Progenitor cell of endocrine pancreas (in vitro differentiated cells): Measurements from ENCODE around the gene PRKCD. TPM values are rescaled to one million over a fixed set of nuclear protein-coding genes. Genes with fewer than 3 reads are reported as not detected.

ENCODE experiments used
- DNase-seq: peaks from one replicate; pipeline ENCODE4 v3.0.0; 2021; ENCODE audit warnings: low spot score; ENCODE audit not compliant: unreplicated experiment
- H3K27ac Mint-ChIP-seq: 2 replicates; pipeline ENCODE4 v1.8.0; 2021; ENCODE audit warnings: mild to moderate bottlenecking, moderate library complexity, mixed read lengths
- H3K27me3 Mint-ChIP-seq: 2 replicates; pipeline ENCODE4 v1.8.0; 2021; ENCODE audit warnings: mixed read lengths
- H3K36me3 Mint-ChIP-seq: 2 replicates; pipeline ENCODE4 v1.8.0; 2022; ENCODE audit warnings: mixed read lengths; ENCODE audit not compliant: insufficient read depth
- H3K4me1 Mint-ChIP-seq: 2 replicates; pipeline ENCODE4 v1.8.0; 2021; ENCODE audit warnings: low read depth, mixed read lengths
- H3K4me3 Mint-ChIP-seq: 2 replicates; pipeline ENCODE4 v1.8.0; 2021; ENCODE audit warnings: low read depth, mild to moderate bottlenecking, moderate library complexity, mixed read lengths
- H3K9me3 Mint-ChIP-seq: 2 replicates; pipeline ENCODE4 v1.8.0; 2021; ENCODE audit warnings: low read depth, mixed read lengths
- total RNA-seq: library from RNA; stranded (reverse); gene quantifications from 2 replicates; pipeline ENCODE4 v1.2.1, GENCODE V29; 2021
- TF ChIP-seq, protein P1 (sequence below): fragments of 200-600 bp; sonication (generic); IDR thresholded peaks from one replicate; pipeline ENCODE4 v1.5.0; 2021; ENCODE audit warnings: antibody characterized with exemption, mild to moderate bottlenecking; ENCODE audit not compliant: unreplicated experiment

The PRKCD gene
- total RNA-seq, 1 donor from 2014 or later: 45.8 TPM

DNA sequence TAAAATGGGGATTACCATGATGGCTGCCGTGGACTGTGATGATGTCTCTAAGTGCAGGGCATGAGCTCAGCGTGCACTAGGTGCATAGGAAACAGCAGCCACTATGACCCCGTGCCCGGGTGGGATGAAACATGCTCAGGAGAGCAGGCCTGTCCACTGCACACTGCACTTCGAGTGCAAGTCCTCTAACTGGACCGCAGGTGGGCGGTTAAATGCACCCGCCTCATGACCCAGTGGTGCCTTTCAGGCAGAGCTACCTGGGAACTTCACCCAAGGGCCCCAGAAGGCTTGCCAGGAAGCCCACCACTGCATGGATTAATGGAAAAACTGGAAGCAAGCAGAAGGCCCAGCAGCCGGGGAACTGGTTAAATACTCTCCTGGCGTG is 34.0 kb downstream of the PRKCD start:
- no peak overlapping the region for H3K4me3 Mint-ChIP-seq
- H3K27me3 Mint-ChIP-seq: peaks cover 9% of the 10 kb centered on the region
- no peak overlapping the region for H3K27ac Mint-ChIP-seq
- no peak for DNase-seq
- H3K9me3 Mint-ChIP-seq: no peaks in the 10 kb centered on the region
- no peaks in the 10 kb centered on the region for H3K4me1 Mint-ChIP-seq
- peaks cover 4% of the 10 kb centered on the region for H3K36me3 Mint-ChIP-seq
- TF ChIP-seq, protein P1, sequence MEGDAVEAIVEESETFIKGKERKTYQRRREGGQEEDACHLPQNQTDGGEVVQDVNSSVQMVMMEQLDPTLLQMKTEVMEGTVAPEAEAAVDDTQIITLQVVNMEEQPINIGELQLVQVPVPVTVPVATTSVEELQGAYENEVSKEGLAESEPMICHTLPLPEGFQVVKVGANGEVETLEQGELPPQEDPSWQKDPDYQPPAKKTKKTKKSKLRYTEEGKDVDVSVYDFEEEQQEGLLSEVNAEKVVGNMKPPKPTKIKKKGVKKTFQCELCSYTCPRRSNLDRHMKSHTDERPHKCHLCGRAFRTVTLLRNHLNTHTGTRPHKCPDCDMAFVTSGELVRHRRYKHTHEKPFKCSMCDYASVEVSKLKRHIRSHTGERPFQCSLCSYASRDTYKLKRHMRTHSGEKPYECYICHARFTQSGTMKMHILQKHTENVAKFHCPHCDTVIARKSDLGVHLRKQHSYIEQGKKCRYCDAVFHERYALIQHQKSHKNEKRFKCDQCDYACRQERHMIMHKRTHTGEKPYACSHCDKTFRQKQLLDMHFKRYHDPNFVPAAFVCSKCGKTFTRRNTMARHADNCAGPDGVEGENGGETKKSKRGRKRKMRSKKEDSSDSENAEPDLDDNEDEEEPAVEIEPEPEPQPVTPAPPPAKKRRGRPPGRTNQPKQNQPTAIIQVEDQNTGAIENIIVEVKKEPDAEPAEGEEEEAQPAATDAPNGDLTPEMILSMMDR: no peak

GRCh38 chr3:53195602-53196574 is 34.9 kb downstream of the PRKCD start:
- no peaks in the 10 kb centered on the region for H3K9me3 Mint-ChIP-seq
- H3K4me3 Mint-ChIP-seq: no peak overlapping the region
- H3K27ac Mint-ChIP-seq: no peak overlapping the region
- TF ChIP-seq, protein P1: peak; percentile 98
- peaks cover 2% of the 10 kb centered on the region for H3K36me3 Mint-ChIP-seq
- peak; percentile 61 for DNase-seq
- peaks cover 11% of the 10 kb centered on the region for H3K27me3 Mint-ChIP-seq
- no peaks in the 10 kb centered on the region for H3K4me1 Mint-ChIP-seq

- peak overlapping the region; percentile 1 for H3K27ac Mint-ChIP-seq
- DNase-seq: no peak
- H3K36me3 Mint-ChIP-seq: peaks cover 2% of the 10 kb centered on the region
- H3K4me1 Mint-ChIP-seq: no peaks in the 10 kb centered on the region
- TF ChIP-seq, protein P1: no peak
- H3K27me3 Mint-ChIP-seq: peaks cover 13% of the 10 kb centered on the region
- H3K9me3 Mint-ChIP-seq: no peaks in the 10 kb centered on the region
- no peak overlapping the region for H3K4me3 Mint-ChIP-seq
These were observed 35.8 kb downstream of the PRKCD start for GRCh38 chr3:53196575-53197407.

DNA sequence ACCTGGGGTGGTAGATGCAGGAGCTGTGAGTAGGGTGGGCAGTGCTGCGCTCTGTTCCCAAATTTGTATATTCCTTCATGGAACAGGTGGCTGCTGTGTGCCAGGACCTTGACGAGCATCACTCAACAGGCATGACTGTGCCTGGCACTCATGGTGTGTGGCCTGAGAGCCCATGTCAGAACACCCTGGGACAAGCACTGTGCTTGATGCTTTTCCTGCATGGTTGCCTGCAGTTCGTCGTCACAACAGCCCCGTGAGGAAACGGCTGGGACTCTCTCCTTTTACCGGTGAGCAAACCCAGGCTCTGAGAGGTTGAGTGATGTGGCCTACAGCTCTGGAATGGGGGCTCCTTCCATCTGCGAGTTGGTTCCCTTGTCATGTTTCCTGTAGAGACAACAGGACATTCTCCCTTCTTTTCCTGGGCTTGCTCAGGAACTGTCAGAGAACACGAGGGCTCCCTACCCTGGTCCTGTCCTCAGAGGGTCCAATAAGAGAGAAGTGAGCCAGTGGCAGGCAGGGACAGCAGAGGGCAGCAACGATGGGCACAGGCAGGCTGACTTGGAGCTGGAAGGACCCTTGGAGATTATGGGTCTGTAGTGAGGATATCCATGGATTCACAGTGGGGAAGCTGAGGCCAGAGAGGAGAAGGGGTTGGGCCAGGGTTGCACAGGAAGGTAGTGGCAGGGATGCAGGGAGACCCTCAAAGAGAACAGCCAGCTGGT is 37.4 kb downstream of the PRKCD start:
- Mint-ChIP-seq H3K27ac (no peak overlapping the region), H3K36me3 (no peaks in the 10 kb centered on the region), H3K4me1 (no peaks in the 10 kb centered on the region), H3K27me3 (peaks cover 13% of the 10 kb centered on the region), H3K9me3 (no peaks in the 10 kb centered on the region), H3K4me3 (no peak overlapping the region)
- TF ChIP-seq, protein P1: peak; percentile 8
- no peak for DNase-seq

DNA sequence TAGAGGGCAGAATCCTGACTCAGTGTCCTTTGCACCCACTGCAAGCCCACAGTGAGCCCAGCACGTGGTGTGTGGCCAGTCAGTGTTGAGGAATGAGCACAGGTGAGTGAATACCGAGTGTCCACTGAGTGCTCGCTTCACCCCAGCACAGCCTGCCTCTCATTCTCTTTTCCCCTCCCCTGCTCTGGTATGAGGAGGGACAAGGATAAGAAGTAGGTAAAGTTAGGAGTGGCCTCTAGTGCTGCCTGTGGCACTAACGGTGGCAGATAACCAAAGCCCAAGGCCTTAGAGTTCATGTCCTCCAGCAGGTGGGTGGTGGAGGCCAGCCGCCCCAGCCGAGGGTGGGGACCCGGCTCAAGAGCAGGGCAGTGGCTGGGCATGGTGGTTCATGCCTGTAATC is 38.0 kb downstream of the PRKCD start:
- no peaks in the 10 kb centered on the region for H3K36me3 Mint-ChIP-seq
- H3K4me1 Mint-ChIP-seq: no peaks in the 10 kb centered on the region
- H3K4me3 Mint-ChIP-seq: no peak overlapping the region
- peaks cover 13% of the 10 kb centered on the region for H3K27me3 Mint-ChIP-seq
- no peak for DNase-seq
- no peaks in the 10 kb centered on the region for H3K9me3 Mint-ChIP-seq
- H3K27ac Mint-ChIP-seq: no peak overlapping the region
- TF ChIP-seq, protein P1: no peak
